Ureter (tissue), 1 donor: ENCODE measurements around the gene DHX38. TPM values are rescaled to one million over a fixed set of nuclear protein-coding genes. Genes with fewer than 3 reads are reported as not detected.

Experiments used
- DNase-seq: peaks from one replicate; pipeline ENCODE4 v3.0.0-alpha.2; 2020; ENCODE audit warnings: low spot score
- total RNA-seq: library from RNA; stranded (reverse); gene quantifications from one replicate; pipeline ENCODE4 v1.2.4, GENCODE V29; 2023
- donor health status: DM: yes; HTN: yes; CAD: no.

The DHX38 gene
- total RNA-seq, 1 donor from 2014 or later, result 50.1 TPM

DNA sequence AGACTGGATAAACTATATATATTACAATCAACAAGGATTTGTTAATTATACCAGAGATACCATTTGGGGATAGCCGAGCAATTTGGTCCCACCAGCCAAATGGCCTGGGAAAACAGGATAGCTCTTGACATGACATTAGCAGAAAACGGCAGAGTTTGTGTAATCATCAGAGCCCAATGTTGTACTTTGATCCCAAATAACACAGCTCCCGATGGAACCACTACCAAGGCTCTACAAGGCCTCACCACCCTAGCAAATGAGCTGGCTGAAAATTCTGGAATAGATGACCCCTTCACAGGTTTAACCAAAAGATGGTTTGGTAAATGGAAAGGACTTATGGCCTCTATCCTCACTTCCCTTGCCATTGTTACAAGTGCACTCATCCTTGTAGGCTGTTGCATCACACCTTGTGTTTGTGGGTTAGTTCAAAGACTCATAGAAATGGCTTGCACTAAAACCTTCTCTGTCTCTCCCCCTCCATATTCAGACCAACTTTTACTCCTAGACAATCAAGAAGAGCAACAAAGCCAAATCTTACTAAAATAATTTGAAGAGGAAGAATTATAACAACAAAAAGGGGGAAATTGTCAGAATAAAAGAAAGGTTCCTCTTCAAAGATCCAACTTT is 9.8 kb upstream of the DHX38 start:
- no peak for DNase-seq

- no peak for DNase-seq
Observed at GRCh38 chr16:72084445-72084844, 9.2 kb upstream of the DHX38 start.

- DNase-seq, result no peak
Observed at GRCh38 chr16:72085002-72085401, 8.6 kb upstream of the DHX38 start.

- no peak for DNase-seq
Observed at GRCh38 chr16:72091217-72091616, 2.4 kb upstream of the DHX38 start.

- no peak for DNase-seq
Observed at GRCh38 chr16:72092832-72093447, 707 bp upstream of the DHX38 start.

- no peak for DNase-seq
Observed at GRCh38 chr16:72094266-72094610, 591 bp downstream of the DHX38 start.

DNA sequence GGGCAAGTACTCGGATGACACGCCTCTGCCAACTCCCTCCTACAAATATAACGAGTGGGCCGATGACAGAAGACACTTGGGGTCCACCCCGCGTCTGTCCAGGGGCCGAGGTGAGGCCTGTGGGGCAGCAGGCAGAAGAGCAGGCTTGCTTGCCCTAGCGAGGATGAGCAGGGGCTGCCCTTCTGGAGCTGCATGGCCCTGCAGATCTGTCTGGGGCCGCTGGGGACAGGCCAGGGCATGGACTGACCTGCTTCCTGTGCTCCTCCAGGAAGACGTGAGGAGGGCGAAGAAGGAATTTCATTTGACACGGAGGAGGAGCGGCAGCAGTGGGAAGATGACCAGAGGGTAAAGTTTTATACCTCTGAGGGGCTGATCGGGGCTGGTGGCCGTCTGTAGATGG is 5.3 kb downstream of the DHX38 start:
- no peak for DNase-seq

- DNase-seq, result no peak
Observed at GRCh38 chr16:72099377-72099818, 5.8 kb downstream of the DHX38 start.

DNA sequence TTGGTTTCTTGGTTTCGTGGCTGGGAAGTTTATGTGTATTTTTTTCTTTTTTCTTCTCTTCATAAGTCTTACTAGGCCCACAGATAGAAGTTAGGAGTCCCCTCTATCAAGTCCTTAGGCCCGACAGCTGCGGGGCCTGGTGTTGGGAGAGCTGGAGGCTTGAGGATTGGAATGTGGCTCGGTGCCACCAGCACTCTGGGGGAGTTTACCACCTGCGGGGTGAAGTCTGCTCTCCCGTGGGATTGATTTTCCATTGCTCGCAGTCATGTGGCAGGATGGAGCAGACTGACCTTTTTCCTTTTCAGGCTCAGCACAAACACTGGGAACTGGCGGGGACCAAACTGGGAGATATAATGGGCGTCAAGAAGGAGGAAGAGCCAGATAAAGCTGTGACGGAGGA is 7.5 kb downstream of the DHX38 start:
- no peak for DNase-seq

DNA sequence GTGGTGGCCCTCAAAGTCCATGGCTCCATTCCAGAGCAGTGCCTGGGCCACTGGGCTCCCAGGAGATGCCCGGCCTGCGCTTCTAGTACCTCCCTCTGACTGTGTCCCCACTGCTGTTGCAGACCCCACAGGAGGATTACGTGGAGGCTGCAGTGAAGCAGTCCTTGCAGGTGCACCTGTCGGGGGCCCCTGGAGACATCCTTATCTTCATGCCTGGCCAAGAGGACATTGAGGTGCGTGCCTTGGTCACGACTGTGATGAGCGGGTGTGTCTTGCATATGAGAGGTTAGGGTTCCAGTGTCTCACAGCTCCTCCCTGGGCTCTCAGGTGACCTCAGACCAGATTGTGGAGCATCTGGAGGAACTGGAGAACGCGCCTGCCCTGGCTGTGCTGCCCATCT is 11.3 kb downstream of the DHX38 start:
- no peak for DNase-seq

DNA sequence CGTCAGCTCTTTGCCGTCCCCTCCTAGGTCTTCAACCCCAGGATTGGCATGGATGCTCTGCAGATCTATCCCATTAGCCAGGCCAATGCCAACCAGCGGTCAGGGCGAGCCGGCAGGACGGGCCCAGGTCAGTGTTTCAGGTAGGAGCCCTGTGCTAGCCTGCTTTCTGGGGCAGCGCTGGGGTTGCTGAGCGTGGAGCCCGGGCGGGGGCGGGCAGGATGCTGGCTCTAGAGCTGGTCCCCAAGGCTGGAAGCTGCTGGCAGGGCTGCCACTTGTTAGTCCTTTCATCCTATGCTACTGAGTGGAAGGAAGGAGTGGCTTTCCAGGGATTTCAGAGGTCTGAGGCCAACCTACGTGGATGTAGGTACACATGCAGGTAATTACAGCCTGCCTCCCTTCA is 12.3 kb downstream of the DHX38 start:
- DNase-seq, result no peak

- no peak for DNase-seq
Observed at GRCh38 chr16:72107371-72107770, 13.7 kb downstream of the DHX38 start.

DNA sequence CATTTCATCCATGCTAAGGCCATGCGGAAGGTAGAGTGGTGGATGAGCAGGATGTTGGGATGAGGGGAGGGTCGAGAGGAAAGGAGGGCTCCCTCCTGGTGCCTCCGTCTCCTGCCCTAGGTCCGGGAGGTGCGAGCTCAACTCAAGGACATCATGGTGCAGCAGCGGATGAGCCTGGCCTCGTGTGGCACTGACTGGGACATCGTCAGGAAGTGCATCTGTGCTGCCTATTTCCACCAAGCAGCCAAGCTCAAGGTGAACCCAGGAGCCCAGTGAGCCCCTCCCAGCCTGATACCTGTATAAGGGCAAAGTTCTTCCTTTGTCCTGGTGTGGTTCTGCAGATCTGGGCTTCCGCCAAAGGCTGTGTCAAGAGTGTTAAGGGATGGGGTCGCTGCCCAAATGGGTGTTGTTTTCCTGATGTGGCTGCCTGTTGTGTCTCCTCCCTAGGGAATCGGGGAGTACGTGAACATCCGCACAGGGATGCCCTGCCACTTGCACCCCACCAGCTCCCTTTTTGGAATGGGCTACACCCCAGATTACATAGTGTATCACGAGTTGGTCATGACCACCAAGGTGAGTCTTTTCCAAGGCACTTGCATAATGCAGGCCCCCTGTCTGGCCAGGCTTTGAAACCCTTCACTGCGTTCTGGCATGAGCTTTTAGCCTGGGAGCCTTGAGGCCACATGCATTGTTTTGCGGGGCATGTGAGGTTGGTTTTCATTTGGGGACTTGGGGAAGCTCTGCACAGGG is 14.9 kb downstream of the DHX38 start:
- no peak for DNase-seq

DNA sequence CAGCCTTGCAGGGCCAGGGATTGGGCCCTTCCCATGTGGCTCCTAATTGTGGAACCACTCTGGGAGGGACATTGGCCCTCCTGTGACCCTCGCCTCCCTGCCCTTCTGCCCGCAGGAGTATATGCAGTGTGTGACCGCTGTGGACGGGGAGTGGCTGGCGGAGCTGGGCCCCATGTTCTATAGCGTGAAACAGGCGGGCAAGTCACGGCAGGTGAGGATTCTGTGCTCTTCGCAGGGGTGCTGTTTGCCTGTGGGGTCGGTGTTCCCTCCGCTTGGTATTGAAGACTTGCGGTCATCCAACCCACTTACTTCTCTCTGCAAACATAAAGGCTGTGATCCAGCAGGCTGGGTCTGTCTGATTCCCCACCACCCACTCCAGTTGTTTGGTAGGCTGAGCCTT is 15.7 kb downstream of the DHX38 start:
- no peak for DNase-seq

- no peak for DNase-seq
Observed at GRCh38 chr16:72109966-72110530, 16.4 kb downstream of the DHX38 start.

- DNase-seq, result no peak
Observed at GRCh38 chr16:72110662-72111615, 17.3 kb downstream of the DHX38 start.

- no peak for DNase-seq
Observed at GRCh38 chr16:72111657-72112451, 18.2 kb downstream of the DHX38 start.

DNA sequence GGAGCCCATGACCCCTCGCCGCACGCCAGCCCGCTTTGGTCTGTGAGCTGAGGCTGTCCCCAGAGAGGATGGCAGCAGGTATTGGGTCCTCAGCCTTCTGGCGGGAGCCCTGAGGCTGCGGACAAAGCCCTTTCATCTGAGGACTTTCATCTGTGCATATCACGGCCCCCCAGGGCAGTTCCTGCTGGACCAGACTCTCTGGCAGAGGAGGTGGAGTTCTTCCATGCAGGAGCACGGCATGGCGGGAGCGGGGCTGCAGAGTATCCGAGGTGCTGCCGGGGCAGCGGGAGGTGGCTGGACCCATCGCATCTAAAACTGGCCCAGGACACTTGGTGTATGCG is 18.8 kb downstream of the DHX38 start:
- no peak for DNase-seq

DNA sequence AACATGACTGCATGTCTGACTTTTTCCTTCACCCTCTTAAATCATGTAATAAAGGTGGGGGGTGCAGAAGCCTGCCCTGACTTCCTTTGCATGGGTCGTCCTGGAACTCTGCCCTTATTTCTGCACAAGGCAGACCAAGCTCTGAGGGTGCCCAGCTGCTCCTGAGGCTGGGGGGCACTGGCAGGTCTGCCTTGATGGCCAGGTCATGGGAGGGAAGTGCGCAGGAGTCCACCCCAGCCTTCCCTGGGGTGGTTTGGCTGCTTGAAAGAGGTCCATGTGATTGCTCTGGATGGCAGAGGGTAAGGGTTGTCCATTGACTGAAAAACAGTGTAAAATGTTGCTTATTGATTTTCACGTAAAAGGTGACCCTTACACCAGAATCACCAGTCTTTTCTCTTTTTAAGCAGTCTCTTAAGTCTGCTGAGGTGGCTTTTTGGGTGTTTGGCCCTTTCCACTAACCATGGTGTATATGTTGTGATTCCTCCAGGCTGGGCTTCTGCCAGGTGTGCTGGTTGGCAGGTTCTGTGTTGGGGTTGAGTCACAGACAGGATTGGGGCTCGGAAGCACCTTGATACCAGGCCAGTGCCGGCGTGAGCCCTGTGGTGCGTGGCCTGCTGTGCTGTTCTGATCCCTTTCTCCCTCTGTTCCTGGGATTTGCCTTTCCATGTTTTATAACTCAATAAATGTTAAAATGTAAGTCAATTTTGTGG is 19.4 kb downstream of the DHX38 start:
- DNase-seq, result no peak

GRCh38 chr16:72113616-72113945 is 19.9 kb downstream of the DHX38 start:
- DNase-seq, result no peak

DNA sequence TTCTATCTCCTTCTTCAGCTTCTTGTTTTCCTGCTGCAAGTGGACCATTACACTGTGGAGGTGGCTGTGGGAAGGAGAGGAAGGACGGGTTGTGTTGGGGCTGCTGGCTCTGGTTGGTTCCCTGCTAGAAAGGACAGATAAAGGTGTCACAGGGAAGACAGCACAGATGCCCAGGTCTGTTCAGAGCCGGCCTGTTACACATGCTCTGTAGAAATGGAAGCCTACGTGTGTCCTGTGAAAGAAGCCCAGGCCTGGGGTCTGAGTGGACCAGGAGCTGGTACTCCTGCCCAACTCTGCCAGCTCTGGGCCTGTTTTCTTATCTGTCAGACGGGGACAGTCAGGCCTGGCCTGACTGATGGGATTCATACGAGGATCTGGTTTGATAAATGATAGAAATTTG is 26.4 kb downstream of the DHX38 start:
- DNase-seq, result no peak
